ENCODE data around the gene CGN. TPM values are rescaled to one million over a fixed set of nuclear protein-coding genes. Genes with fewer than 3 reads are reported as not detected.

The CGN gene
- total and polyA plus RNA-seq, 2 of the 13 experiments (the other 11 are each of a cell fraction or from before 2014, with no cell fraction given): 0.75 to 0.81 TPM

DNA sequence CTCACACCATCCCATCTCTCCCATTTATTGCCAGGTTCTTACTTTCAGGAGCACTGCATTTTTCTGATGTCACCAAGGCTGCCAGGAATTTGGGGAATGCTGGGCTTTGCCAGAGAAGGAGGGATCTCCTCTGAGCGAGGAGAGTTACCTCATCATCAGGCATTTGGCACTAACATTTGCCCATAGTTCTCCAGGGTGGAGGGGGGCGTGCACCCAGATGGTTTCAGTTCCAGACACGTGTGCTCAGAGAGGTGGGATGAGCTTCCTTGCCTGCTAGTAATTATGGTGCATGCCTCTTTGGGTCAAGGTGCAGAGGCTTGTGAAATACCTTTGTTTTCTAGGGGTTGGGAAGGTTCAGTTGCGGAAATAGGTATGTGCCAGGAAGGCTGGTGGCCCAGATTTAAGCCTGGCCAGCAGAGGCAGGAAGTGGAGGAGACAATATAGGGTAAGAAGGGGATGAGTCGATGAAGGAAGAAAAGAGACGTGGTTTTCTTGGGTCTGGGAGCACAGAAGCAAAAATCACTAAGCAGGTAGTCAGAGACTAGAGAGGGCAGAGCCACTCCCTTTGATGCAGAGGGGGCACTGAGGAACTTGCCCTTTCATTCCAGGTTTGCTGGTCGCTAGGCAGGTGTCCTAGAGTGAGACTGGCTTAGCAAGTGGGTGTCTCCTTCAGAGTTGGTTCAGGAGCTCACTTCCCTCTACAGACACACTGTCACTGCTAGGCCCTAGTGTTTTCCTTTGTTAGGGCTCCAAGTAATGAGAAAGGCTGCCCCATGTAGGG, 36.1 kb downstream of the CGN start (continued):
- TF ChIP-seq, protein P1, sequence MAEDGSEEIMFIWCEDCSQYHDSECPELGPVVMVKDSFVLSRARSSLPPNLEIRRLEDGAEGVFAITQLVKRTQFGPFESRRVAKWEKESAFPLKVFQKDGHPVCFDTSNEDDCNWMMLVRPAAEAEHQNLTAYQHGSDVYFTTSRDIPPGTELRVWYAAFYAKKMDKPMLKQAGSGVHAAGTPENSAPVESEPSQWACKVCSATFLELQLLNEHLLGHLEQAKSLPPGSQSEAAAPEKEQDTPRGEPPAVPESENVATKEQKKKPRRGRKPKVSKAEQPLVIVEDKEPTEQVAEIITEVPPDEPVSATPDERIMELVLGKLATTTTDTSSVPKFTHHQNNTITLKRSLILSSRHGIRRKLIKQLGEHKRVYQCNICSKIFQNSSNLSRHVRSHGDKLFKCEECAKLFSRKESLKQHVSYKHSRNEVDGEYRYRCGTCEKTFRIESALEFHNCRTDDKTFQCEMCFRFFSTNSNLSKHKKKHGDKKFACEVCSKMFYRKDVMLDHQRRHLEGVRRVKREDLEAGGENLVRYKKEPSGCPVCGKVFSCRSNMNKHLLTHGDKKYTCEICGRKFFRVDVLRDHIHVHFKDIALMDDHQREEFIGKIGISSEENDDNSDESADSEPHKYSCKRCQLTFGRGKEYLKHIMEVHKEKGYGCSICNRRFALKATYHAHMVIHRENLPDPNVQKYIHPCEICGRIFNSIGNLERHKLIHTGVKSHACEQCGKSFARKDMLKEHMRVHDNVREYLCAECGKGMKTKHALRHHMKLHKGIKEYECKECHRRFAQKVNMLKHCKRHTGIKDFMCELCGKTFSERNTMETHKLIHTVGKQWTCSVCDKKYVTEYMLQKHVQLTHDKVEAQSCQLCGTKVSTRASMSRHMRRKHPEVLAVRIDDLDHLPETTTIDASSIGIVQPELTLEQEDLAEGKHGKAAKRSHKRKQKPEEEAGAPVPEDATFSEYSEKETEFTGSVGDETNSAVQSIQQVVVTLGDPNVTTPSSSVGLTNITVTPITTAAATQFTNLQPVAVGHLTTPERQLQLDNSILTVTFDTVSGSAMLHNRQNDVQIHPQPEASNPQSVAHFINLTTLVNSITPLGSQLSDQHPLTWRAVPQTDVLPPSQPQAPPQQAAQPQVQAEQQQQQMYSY (CRISPR knock-in tag; IDR thresholded peaks at IDR 0.05): no peak
- TF ChIP-seq ZBTB7B (CRISPR knock-in tag; IDR thresholded peaks at IDR 0.05) (peak; percentile 50; the same call in 1 of the 2 replicates), DNMT1 (CRISPR knock-in tag; IDR thresholded peaks at IDR 0.05) (no peak), ZNF569 (CRISPR knock-in tag; IDR thresholded peaks at IDR 0.05; ENCODE audit: borderline replicate concordance) (no peak), KAT7 (CRISPR knock-in tag; IDR thresholded peaks at IDR 0.05; ENCODE audit: borderline replicate concordance) (0 out of 2 replicates have a peak, but pooled peaks have one; percentile 48), CENPX (CRISPR knock-in tag; IDR thresholded peaks at IDR 0.05) (no peak), ATRX (CRISPR knock-in tag; IDR thresholded peaks at IDR 0.05; ENCODE audit: borderline replicate concordance) (no peak), DNMT3B (CRISPR knock-in tag; conservative IDR thresholded peaks at IDR 0.05) (no peak), TOPORS (CRISPR knock-in tag; IDR thresholded peaks at IDR 0.05) (no peak), SMYD3 (CRISPR knock-in tag; IDR thresholded peaks at IDR 0.05) (peak; percentile 64; the same call in 1 of the 2 replicates), RBM22 (optimal IDR thresholded peaks at IDR 0.05; ENCODE audit: low read length) (no peak), PHB2 (IDR thresholded peaks at IDR 0.05; ENCODE audit: partially characterized antibody) (no peak), POLR2G (IDR thresholded peaks at IDR 0.05; ENCODE audit: low read depth, low read length) (no peak), KLF12 (CRISPR knock-in tag; IDR thresholded peaks at IDR 0.05; ENCODE audit: borderline replicate concordance) (no peak), SAP130 (CRISPR knock-in tag; IDR thresholded peaks at IDR 0.05; ENCODE audit: low read depth) (peak; percentile 98), HNF4G (IDR thresholded peaks at IDR 0.05; ENCODE audit: borderline replicate concordance, low read depth, low read length) (peak; percentile 74), HNF4G (CRISPR knock-in tag; IDR thresholded peaks at IDR 0.05; ENCODE audit: borderline replicate concordance, low read depth) (peak; percentile 79; the same call in 1 of the 2 replicates), KDM5B (CRISPR knock-in tag; IDR thresholded peaks at IDR 0.05; ENCODE audit: borderline replicate concordance) (no peak)
- TF ChIP-seq, protein P2, sequence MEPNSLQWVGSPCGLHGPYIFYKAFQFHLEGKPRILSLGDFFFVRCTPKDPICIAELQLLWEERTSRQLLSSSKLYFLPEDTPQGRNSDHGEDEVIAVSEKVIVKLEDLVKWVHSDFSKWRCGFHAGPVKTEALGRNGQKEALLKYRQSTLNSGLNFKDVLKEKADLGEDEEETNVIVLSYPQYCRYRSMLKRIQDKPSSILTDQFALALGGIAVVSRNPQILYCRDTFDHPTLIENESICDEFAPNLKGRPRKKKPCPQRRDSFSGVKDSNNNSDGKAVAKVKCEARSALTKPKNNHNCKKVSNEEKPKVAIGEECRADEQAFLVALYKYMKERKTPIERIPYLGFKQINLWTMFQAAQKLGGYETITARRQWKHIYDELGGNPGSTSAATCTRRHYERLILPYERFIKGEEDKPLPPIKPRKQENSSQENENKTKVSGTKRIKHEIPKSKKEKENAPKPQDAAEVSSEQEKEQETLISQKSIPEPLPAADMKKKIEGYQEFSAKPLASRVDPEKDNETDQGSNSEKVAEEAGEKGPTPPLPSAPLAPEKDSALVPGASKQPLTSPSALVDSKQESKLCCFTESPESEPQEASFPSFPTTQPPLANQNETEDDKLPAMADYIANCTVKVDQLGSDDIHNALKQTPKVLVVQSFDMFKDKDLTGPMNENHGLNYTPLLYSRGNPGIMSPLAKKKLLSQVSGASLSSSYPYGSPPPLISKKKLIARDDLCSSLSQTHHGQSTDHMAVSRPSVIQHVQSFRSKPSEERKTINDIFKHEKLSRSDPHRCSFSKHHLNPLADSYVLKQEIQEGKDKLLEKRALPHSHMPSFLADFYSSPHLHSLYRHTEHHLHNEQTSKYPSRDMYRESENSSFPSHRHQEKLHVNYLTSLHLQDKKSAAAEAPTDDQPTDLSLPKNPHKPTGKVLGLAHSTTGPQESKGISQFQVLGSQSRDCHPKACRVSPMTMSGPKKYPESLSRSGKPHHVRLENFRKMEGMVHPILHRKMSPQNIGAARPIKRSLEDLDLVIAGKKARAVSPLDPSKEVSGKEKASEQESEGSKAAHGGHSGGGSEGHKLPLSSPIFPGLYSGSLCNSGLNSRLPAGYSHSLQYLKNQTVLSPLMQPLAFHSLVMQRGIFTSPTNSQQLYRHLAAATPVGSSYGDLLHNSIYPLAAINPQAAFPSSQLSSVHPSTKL (CRISPR knock-in tag; IDR thresholded peaks at IDR 0.05): peak; percentile 88
- TF ChIP-seq, protein P3, sequence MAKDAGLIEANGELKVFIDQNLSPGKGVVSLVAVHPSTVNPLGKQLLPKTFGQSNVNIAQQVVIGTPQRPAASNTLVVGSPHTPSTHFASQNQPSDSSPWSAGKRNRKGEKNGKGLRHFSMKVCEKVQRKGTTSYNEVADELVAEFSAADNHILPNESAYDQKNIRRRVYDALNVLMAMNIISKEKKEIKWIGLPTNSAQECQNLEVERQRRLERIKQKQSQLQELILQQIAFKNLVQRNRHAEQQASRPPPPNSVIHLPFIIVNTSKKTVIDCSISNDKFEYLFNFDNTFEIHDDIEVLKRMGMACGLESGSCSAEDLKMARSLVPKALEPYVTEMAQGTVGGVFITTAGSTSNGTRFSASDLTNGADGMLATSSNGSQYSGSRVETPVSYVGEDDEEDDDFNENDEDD (CRISPR knock-in tag; IDR thresholded peaks at IDR 0.05; ENCODE audit: borderline replicate concordance): peak; percentile 43; the same call in 1 of the 2 replicates
